Measurements from ENCODE around the gene NVL. TPM values are rescaled to one million over a fixed set of nuclear protein-coding genes. Genes with fewer than 3 reads are reported as not detected.

Gene NVL
- total RNA-seq, 1 donor from 2014 or later = 36.2 TPM

GRCh38 chr1:224177356-224177999 lies 152.5 kb downstream of the NVL start:
- Mint-ChIP-seq H3K27me3 (ENCODE audit: low read depth, unreplicated experiment) (peaks cover 3% of the 10 kb centered on the region), H3K36me3 (ENCODE audit: low read depth, unreplicated experiment) (no peaks in the 10 kb centered on the region), H3K4me1 (ENCODE audit: low read depth, unreplicated experiment) (no peaks in the 10 kb centered on the region), H3K9me3 (ENCODE audit: unreplicated experiment) (no peaks in the 10 kb centered on the region), H3K4me3 (ENCODE audit: unreplicated experiment) (no peak overlapping the region), H3K27ac (ENCODE audit: unreplicated experiment) (no peak overlapping the region)
- Histone ChIP-seq H4K20me1 (ENCODE audit: insufficient read depth, low read length) (no peaks in the 10 kb centered on the region), H3K27ac (ENCODE audit: low read depth, low read length) (no peak overlapping the region), H3K36me3 (ENCODE audit: insufficient read depth, low read length) (no peaks in the 10 kb centered on the region), H3K27me3 (ENCODE audit: insufficient read depth, low read length) (peaks cover 2% of the 10 kb centered on the region), H3K79me2 (ENCODE audit: insufficient read depth, low read length) (no peaks in the 10 kb centered on the region), H3K9ac (ENCODE audit: low read length) (no peak overlapping the region), H3K9me3 (ENCODE audit: insufficient read depth, low read depth, low read length) (no peaks in the 10 kb centered on the region), H2AFZ (ENCODE audit: low read depth, low read length) (no peak overlapping the region), H3K4me3 (ENCODE audit: insufficient read depth, low read depth, low read length) (no peak overlapping the region), H3K4me1 (ENCODE audit: insufficient read depth, low read length) (peaks cover 3% of the 10 kb centered on the region), H3K4me2 (ENCODE audit: low read length) (no peak overlapping the region)
- DNase-seq (ENCODE audit: low read depth) (no peak), FAIRE-seq (no peak)
- TF ChIP-seq CTCF (IDR thresholded peaks at IDR 0.05; ENCODE audit: insufficient read depth, low read depth, low read length) = no peak
- TF ChIP-seq EZH2 (IDR thresholded peaks at IDR 0.05; ENCODE audit: insufficient read depth, low read length) = no peak

Small RNA genes within 50 kb of the gene (microRNA-seq; reads per million reads assigned to microRNA genes)
- 12.9 reads per million, percentile 40 among the genes with 10 or more reads in this experiment for gene MIR320B2

Other genes with a start within 250 kb of the NVL start
- 28.9 and 32.6 TPM in 2 replicates for gene FBXO28, start 216.1 kb downstream of the NVL start, total RNA-seq
- 115 and 132 TPM in 2 replicates for gene DEGS1, start 146.9 kb downstream of the NVL start, total RNA-seq
- 65.8 and 68.0 TPM in 2 replicates for gene CNIH4, start 26.7 kb upstream of the NVL start, total RNA-seq
- gene WDR26, start 104.6 kb upstream of the NVL start, total RNA-seq = 105 and 113 TPM in 2 replicates

All from astrocyte (in vitro differentiated cells and primary cell).